ENCODE data around the gene GNAO1. TPM values are rescaled to one million over a fixed set of nuclear protein-coding genes. Genes with fewer than 3 reads are reported as not detected.

The GNAO1 gene
- polyA plus RNA-seq, 3 donors, result not detected

DNA sequence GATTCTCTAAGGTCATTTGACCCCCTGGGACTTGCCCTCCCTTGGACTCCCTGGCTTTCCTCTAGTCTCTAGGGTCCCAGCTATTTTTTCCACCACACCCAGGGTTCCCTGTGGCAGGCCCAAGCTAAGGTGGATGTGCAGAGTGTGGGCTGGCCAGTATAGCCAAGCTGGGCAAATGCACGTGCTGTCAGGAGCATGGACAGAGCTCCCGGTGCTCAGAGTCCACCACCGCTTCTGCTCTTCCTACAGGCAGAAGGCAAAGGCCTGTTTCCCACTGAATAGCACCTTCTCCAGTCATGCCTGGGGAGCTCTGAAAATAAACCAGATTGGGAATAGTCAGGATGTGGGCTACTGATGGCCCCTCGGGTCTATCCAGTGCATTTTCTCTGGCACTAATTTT, 53.3 kb downstream of the GNAO1 start:
- no peaks in the 10 kb centered on the region for H3K4me1 ChIP-seq (ENCODE audit: control insufficient read depth in 1 of 2, insufficient read depth in 2 of 2, low read length in 2 of 2)
- intact Hi-C loops (cut with micrococcal nuclease), result no loop called here
- H3K79me2 ChIP-seq (ENCODE audit: insufficient read depth, low read length), result no peaks in the 10 kb centered on the region
- no peak overlapping the region for H3K4me2 ChIP-seq (replicated peaks; ENCODE audit: extremely low read depth, low read length, poor library complexity, severe bottlenecking)
- H3K27ac ChIP-seq (ENCODE audit: low read depth in 1 of 2, low read length in 2 of 2), result no peak overlapping the region
- H3K27me3 ChIP-seq (ENCODE audit: control insufficient read depth in 2 of 2, insufficient read depth in 2 of 2, low read length in 2 of 2), result no peaks in the 10 kb centered on the region
- H3K27ac Mint-ChIP-seq, result no peak overlapping the region
- TF ChIP-seq CTCF (IDR thresholded peaks at IDR 0.05), result no peak
- H3K36me3 Mint-ChIP-seq, result no peaks in the 10 kb centered on the region
- H3K9me3 Mint-ChIP-seq, result peaks cover 0 to 1% (median 0%) of the 10 kb centered on the region in 7 donors
- no peaks in the 10 kb centered on the region for H4K20me1 ChIP-seq (ENCODE audit: insufficient read depth, low read length)
- no peak overlapping the region for H3K9ac ChIP-seq (ENCODE audit: insufficient read depth, low read length, poor library complexity, severe bottlenecking)
- H3K36me3 ChIP-seq (replicated peaks in 1 of 2; ENCODE audit: control insufficient read depth in 1 of 2, insufficient read depth in 2 of 2, low read length in 2 of 2), result no peaks in the 10 kb centered on the region
- no peak for DNase-seq
- no peak overlapping the region for H2AFZ ChIP-seq (ENCODE audit: insufficient read depth, low read depth, low read length, poor library complexity, severe bottlenecking)
- H3K4me3 ChIP-seq (replicated peaks in 1 of 3; ENCODE audit: low read depth in 2 of 3, low read length in 3 of 3), result no peak overlapping the region
- no peaks in the 10 kb centered on the region for H3K4me1 Mint-ChIP-seq
- H3K27me3 Mint-ChIP-seq (ENCODE audit: low read depth in 3 of 3), result peaks cover 2 to 3% (median 2%) of the 10 kb centered on the region in 3 donors
- no peak overlapping the region for H3K4me3 Mint-ChIP-seq
- WGBS (ENCODE audit: insufficient coverage), result 100% methylated on average over 3 of the region's 4 CpGs
- H3K9me3 ChIP-seq (replicated peaks in 1 of 2; ENCODE audit: control insufficient read depth in 1 of 2, insufficient read depth in 1 of 2, low read length in 2 of 2), result no peaks in the 10 kb centered on the region

DNA sequence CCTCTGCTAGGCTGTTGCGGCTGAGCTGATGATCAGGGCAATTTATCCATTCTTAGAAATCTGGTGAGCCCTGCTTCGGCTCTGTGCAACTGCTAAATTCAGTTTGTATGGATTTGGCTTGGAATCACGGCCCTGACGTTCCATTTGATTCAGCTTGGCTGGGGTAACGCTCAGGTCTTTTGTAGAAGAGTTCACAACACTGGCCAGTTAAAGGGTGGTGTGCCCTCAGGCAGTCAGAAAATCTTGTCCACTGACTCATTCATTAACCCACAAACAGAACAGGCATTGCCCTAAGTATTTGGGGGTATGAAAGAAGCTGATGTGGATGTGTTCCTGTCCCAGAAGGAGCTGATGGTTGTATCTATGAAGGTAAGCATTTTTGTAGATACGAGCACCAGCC, 53.9 kb downstream of the GNAO1 start:
- Histone ChIP-seq H3K9ac (ENCODE audit: insufficient read depth, low read length, poor library complexity, severe bottlenecking) (no peak overlapping the region), H3K36me3 (replicated peaks in 1 of 2; ENCODE audit: control insufficient read depth in 1 of 2, insufficient read depth in 2 of 2, low read length in 2 of 2) (no peaks in the 10 kb centered on the region), H4K20me1 (ENCODE audit: insufficient read depth, low read length) (no peaks in the 10 kb centered on the region), H3K9me3 (replicated peaks in 1 of 2; ENCODE audit: control insufficient read depth in 1 of 2, insufficient read depth in 1 of 2, low read length in 2 of 2) (no peaks in the 10 kb centered on the region), H3K4me3 (replicated peaks in 1 of 3; ENCODE audit: low read depth in 2 of 3, low read length in 3 of 3) (no peak overlapping the region), H2AFZ (ENCODE audit: insufficient read depth, low read depth, low read length, poor library complexity, severe bottlenecking) (no peak overlapping the region), H3K4me1 (ENCODE audit: control insufficient read depth in 1 of 2, insufficient read depth in 2 of 2, low read length in 2 of 2) (no peaks in the 10 kb centered on the region), H3K27me3 (ENCODE audit: control insufficient read depth in 2 of 2, insufficient read depth in 2 of 2, low read length in 2 of 2) (no peaks in the 10 kb centered on the region), H3K4me2 (replicated peaks; ENCODE audit: extremely low read depth, low read length, poor library complexity, severe bottlenecking) (no peak overlapping the region), H3K79me2 (ENCODE audit: insufficient read depth, low read length) (no peaks in the 10 kb centered on the region), H3K27ac (ENCODE audit: low read depth in 1 of 2, low read length in 2 of 2) (no peak overlapping the region)
- H3K4me1 Mint-ChIP-seq, result no peaks in the 10 kb centered on the region
- peaks cover 0 to 2% (median 0%) of the 10 kb centered on the region in 7 donors for H3K9me3 Mint-ChIP-seq
- no peak for DNase-seq
- H3K27me3 Mint-ChIP-seq (ENCODE audit: low read depth in 3 of 3), result peaks cover 0 to 2% (median 2%) of the 10 kb centered on the region in 3 donors
- intact Hi-C loops (cut with micrococcal nuclease), result no loop called here
- no peak overlapping the region for H3K4me3 Mint-ChIP-seq
- no peak overlapping the region for H3K27ac Mint-ChIP-seq
- 92% methylated on average over 4 of the region's 6 CpGs for WGBS (ENCODE audit: insufficient coverage)
- no peak for TF ChIP-seq CTCF (IDR thresholded peaks at IDR 0.05)
- no peaks in the 10 kb centered on the region for H3K36me3 Mint-ChIP-seq

All from CD14-positive monocyte (primary cell).